Stromal cell of bone marrow (primary cell): ENCODE measurements around the gene PARD3.

ENCODE experiments used
- DNase-seq: peaks from one replicate; pipeline ENCODE4 v3.0.0-alpha.2; 2012; ENCODE audit warnings: low read depth

PARD3 gene

DNA sequence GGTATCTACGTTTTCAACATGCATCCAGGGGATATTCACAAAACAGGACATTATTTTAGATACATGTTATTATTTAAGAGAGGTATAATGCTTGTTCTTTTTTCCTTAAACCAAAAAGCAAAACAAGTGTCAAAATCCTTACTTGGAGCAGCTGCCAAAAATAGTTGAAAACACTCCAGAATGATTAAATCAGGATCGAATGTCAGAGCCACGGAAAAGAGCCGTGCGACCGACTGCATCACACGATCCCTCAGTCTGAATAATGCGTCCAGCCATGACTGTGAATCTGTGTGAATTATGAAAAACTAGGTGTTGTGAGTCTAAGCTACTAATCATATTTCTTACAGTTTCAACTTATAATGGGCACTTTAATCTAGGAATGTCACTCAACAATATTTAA, 126.0 kb downstream of the PARD3 start:
- DNase-seq: peak; percentile 59

GRCh38 chr10:34687434-34688210, 127.5 kb downstream of the PARD3 start:
- no peak for DNase-seq

DNA sequence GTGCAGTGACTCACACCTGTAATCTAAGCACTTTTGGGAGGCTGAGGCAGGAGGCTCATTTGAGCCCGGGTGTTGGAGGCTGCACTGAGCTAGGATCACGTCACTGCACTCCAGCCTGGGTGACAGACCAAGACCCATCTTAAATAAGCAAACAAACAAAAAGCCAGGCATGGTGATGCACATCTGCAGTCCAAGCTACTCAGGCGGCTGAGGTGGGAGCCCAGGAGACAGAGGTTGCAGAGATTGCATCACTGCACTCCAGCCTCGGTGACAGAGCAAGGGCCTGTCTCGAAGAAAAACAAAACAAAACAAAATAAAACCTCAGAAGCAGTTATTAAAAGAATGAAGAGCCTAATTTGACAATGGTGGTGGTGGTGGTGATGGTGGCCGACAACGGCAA, 132.5 kb downstream of the PARD3 start:
- no peak for DNase-seq

GRCh38 chr10:34681933-34682332, 133.2 kb downstream of the PARD3 start:
- DNase-seq: no peak

DNA sequence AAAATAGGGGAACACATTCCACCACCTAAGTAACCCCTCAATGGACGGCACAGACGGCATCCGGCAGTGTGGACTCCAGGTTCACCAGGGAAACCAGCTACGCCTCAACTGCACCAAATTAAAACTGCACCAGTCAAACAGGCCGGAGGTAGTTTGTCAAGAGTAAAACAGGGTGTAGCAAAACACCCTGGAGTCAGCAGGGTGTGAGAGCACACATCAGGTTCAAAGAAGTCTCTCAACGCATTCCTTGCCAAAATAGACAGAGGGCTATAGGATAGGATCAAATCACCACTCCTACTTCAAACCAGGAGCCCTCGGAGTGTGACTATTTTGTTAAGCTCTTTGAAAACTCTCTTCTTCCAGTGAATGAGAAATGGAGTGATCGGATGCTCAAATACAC, 135.9 kb downstream of the PARD3 start:
- no peak for DNase-seq

DNA sequence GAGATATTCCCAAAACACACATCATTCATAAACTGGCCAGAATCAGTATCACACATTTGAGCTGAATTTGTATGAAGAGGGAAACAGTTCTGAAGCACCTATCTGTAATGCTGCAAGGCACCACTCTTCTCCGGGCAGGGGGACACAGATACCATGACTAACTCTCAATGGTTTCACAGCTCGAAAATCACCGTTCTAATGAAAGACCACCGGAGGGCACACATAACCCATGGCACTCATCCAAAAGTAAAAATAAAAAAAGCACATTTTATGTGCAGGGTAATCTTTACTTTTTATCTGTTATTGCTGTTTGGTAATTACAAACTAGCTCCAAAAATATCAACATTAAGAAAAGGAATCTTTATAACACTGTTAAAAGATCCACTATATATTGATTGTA, 137.5 kb downstream of the PARD3 start:
- no peak for DNase-seq

DNA sequence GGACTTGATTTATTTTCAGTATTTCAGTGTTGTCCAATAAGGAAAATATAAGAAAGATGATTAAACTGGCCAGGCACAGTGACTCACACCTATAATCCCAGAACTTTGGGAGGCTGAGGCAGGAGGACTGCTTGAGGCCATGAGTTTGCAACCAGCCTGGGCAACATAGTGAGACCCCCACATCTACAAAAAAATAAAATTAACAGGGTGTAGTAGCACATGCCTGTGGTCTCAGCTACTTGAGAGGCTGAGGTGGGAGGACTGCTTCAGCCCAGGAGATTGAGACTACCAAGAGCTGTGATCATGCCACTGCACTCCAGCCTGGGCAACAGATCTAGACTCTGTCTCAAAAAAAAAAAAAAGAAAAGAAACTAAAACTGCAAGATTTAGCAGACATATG, 138.0 kb downstream of the PARD3 start:
- no peak for DNase-seq

DNA sequence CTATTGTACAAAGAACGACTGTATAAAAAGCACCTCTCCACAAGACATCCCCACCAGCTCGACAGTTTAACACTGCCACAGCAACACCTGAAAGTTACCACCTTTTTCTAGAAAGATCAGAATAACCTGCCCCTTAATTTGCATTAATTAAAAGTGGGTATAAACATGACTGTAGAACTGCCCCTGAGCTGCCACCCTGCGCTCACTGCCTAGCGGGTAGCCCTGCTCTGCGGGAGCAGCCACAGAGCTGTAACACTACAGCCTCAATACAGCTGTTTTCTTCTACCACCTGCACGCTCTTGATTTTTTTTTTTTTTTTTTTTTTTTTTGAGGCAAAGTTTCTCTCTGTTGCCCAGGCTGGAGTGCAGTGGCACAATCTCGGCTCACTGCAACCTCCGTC, 140.9 kb downstream of the PARD3 start:
- no peak for DNase-seq

GRCh38 chr10:34670081-34670480, 145.0 kb downstream of the PARD3 start:
- no peak for DNase-seq

DNA sequence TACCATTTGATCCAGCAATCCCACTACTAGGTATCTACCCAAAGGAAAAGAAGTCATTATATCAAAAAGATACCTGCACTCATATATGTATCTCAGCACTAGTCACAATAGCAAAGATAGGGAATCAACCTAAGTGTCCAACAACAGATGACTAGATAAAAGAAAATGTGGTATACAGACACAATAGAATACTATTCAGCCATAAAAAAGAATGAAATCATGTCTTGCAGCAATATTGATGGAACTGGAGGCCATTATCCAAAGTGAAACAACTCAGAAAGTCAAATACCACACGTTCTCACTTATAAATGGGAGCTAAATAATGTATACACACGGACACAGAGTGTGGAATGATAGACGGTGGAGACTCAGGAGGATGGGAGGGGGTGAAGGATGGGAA, 146.0 kb downstream of the PARD3 start:
- no peak for DNase-seq

GRCh38 chr10:34667177-34667576, 147.9 kb downstream of the PARD3 start:
- no peak for DNase-seq

DNA sequence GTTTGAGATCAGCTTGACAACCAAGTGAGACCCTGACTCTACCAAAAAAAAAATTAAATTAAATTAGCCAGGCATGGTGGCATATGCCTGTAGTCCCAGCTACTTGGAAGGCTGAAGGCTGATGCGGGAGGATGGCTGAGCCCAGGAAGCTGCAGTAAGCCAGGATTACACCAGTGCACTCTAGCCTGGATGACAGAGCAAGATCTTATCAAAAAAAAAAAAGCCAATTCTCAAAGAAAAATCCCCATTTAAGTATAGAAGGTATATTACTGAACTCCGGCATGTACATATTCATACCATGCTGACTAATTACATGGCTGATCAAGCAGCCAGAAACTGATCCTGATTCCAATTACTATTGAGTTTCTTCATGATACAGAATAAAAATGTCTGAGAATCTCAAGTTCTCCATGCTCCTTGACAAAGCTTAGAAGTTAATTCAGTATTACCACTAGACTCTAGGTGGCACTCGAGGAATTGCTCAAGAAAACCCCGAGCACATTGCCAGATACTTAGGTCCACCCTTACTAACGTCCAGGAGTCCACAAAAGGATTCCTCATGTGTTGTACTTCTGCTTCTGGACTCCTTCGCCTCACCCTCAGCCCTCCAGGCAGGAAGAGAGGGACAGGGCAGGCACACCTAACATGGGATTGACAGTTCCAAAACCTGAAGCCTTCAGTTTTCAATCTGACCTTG, 148.9 kb downstream of the PARD3 start:
- peak; percentile 87 for DNase-seq

DNA sequence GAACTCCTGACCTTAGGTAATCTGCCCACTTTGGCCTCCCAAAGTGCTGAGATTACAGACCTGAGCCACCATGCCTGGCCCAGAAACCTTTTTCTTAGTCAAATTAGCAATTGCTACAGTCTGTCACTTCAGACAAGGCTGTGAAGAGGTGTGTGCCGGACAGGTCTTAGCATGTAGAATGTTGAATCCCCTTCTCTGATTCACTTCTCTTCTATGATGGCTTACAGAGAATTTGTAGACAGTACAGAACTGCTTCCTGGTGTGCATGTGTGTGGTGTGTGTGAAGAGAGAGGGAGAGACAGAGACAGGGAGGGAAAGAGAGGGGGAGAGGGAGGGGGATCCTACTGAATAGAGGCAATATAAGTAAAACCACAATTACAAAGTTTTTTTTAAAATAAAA, 150.4 kb downstream of the PARD3 start:
- DNase-seq: no peak

DNA sequence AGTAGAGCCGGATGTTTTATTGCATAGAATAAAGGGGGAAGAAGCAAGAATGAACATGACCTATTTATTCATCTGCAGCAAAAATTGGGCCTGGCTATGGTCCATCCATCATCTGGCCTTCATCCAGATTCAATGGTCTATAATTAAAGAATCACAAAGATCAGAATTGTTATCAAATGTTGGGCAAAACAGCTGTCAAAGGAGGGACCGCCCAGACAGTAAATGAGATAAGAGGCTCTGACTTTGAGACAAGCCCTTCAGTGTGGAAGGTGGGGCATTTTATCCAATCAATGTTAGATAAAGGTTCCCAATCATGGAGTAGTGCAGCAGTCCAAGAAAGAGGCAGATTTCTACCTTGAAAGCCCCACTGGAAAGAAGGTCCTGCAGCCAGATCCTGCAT, 153.5 kb downstream of the PARD3 start:
- DNase-seq: no peak

DNA sequence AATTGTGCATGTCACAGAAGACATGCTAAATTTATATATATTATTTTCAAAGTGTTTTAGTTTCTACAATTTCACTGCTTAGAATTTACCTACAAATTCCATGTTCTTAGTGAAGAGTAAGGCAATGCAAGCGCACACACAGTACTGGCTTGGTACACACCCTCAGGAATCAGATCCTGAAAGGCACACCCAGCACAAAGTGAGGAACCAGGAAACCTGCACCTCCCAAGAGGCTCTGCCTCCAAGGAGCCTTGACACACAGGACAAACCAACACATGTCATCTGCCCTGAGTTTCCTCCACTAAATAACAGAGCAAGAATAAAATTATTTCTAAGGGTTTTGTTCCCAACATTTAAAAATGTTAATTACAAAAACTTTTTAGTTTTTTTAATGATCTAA, 156.2 kb downstream of the PARD3 start:
- DNase-seq: no peak

DNA sequence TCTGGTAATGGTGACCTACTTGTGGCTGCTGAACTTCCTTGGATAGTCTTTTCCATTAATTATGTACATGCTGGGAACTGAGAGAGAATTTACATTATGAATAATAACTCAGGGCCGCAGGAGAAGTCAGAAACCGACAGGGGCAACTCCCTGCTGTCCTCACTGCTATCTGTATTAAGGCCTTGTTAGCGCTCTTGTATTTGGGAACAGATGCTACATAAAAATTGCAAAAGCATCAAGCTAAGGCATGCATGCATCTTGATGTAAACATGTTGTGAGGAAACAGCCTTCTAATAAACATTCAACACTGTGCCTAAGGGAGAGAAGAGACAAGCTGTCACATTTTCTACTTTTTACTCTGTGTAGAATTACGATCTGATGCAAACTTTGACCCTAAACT, 158.4 kb downstream of the PARD3 start:
- DNase-seq: no peak

GRCh38 chr10:34655286-34656170, 159.6 kb downstream of the PARD3 start:
- peak; percentile 43 for DNase-seq

DNA sequence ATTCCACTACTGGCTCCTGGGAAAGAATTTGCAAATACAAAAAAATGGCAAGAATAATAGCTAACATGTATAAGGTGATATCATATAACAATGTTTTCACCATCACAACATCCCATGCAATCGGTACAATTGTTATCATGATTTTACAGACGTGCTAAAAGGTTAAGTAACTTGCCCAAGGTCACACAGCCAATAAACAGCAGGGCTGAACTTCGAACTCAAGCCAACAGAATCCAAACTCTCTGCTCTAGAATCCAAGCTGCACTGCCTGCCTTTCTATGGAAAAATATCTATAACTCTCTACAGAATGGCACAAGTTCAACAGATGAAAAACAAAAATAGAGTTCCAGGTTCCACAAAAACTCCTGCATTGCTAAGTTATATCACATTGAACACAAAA, 160.9 kb downstream of the PARD3 start:
- DNase-seq: no peak

GRCh38 chr10:34653530-34653929, 161.6 kb downstream of the PARD3 start:
- DNase-seq: no peak

GRCh38 chr10:34651416-34652195, 163.5 kb downstream of the PARD3 start:
- DNase-seq: no peak

- DNase-seq: no peak
Observed at GRCh38 chr10:34650156-34650555, 164.9 kb downstream of the PARD3 start.

DNA sequence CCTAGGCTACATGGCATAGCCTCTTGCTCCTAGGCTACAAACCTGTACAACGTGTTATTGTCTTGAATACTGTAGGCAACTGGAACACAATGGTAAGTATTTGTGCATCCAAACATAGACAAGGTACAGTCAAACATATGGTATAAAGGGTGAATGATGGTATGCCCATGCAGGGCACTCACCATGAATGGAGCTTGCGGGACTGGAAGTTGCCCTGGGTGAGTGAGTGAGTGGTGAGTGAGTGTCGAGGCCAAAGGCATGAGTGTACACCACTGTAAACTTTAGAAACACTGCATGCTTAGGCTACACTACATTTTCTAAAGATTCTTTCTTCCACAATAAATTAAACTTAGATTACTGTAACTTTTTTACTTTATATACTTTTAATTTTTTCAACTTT, 165.7 kb downstream of the PARD3 start:
- no peak for DNase-seq
